VCaP (cell line): Measurements from ENCODE around the gene EGFLAM.

Experiments
- H3K27ac ChIP-seq: fragments of 450-650 bp; 2 replicates; pipeline ENCODE4 v1.5.1; 2017
- TF ChIP-seq, protein P1 (sequence below): fragments of 450-650 bp; conservative IDR thresholded peaks from 2 replicates; pipeline ENCODE4 v1.5.1; 2017; ENCODE audit warnings: mild to moderate bottlenecking, moderate library complexity

EGFLAM gene

DNA sequence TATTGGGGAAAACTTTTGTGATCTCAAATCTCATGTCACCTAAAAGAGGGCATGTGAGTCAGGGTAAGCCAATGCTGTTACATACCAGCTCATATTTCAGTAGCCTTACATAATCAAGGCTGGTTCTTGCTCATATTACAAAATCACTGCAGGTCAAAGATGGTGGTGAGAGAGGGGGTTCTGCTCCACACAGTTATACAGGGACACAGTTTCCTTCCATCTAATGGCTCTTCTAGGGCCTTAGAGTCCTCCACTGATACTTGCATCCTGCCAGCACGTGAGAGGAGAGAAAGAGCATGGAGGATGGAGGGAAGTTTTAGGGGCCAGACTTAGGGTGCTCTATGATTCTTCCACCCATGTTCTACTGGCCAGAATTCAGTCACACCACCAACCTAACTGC, 168.1 kb downstream of the EGFLAM start:
- H3K27ac ChIP-seq, result no peak overlapping the region
- TF ChIP-seq, protein P1, sequence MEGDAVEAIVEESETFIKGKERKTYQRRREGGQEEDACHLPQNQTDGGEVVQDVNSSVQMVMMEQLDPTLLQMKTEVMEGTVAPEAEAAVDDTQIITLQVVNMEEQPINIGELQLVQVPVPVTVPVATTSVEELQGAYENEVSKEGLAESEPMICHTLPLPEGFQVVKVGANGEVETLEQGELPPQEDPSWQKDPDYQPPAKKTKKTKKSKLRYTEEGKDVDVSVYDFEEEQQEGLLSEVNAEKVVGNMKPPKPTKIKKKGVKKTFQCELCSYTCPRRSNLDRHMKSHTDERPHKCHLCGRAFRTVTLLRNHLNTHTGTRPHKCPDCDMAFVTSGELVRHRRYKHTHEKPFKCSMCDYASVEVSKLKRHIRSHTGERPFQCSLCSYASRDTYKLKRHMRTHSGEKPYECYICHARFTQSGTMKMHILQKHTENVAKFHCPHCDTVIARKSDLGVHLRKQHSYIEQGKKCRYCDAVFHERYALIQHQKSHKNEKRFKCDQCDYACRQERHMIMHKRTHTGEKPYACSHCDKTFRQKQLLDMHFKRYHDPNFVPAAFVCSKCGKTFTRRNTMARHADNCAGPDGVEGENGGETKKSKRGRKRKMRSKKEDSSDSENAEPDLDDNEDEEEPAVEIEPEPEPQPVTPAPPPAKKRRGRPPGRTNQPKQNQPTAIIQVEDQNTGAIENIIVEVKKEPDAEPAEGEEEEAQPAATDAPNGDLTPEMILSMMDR, result no peak

DNA sequence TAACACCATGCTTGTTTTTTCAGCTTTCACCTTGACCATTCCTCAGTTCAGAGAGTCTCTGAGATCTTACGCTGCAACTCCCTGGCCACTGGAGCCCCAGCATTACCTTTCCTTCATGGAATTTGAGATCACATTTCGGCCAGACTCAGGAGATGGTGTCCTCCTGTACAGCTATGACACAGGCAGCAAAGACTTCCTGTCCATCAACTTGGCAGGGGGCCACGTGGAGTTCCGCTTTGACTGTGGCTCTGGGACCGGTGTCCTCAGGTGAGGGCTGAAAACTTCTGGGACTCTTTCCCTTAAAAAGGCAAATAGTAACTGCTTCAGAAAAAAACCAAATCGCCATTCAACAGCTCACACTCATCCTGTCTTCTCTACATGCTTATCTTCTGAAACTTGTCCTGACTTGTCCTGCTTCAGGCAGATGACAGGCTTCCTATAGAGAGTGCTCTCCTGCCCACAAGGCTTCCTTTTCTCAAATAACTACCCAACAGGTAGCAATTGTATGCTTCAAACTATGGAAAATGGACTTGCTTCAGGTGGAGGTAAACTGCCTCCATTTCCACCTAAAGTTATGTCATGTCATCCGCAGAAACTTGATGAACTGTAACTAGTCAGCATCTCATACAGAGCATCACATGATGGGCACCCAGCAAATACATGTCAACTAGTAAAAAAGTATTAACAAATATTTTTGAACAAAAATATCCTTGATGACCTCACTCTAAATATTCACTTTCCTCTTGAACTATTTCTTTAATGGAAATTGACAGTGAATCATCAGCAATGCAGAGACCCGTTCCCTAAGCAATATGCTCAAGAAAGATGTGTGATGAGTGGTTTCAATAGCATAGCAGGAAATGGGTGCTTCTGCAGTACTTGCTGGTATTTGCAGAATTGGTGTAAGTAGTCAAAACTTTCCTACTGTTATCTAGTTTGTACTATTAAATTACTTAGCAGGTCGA, 168.9 kb downstream of the EGFLAM start:
- TF ChIP-seq, protein P1, result no peak
- H3K27ac ChIP-seq, result no peak overlapping the region

DNA sequence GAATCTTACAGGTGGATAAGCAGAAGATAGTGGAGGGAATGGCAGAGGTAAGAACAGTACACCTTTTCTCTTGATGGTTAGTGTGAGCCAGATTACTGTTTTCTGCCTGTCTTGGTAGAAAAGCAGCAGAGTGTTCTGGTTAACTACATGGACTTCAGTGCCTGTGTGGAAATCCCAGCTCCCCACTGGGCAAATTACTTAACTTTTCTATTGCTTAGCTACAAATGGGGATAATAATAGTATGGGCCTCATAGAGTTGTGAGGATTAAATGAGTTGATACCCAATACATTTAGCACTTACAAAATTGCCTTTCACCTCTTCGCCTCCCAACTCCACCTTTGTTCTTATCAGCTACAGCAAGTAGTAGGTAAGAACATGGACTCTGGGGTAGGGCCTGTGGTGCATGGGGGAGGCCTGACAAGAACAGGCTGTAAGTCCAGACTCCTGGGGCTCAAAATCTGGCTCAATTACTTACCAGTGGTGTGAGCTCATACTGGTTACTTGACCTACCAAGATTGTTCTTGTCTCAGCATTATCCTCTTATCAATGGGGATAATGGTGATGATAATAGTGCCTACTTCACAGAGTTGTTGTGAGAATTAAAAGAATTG, 173.0 kb downstream of the EGFLAM start:
- H3K27ac ChIP-seq, result no peak overlapping the region
- TF ChIP-seq, protein P1, result no peak

DNA sequence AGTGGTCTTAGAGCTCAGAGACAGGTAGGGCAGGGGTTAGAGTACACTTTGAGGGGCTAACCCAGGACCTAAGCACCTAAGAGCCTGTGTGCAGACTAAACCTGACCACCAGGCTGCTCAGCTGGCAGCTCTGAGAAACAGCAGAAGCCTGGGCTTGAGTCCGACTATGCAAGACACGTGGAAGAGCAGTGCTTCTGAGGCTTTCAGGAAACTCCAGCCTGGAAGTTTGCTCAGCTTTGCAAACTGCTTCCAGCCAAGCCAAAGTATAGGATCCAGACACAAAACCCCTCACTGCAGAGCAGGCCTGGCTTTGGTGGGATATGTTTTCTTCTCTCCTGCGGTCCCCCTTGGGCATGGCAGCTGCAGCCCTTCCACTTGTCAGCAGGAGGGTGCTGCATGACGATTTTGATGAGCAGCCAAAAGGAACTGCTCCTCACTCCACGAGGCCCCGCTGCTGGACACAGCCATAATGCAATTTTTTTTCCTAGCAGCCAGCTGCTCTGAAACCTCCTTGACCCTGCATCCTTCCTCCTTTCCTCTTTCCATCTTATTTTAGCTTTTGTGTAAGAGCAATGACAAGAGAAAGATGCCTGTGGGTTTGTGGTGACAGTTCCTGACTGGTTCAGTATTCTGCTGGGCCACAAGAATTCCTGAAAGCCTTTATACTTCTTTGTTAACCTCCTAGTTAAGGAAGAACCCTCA, 175.0 kb downstream of the EGFLAM start:
- no peak overlapping the region for H3K27ac ChIP-seq
- TF ChIP-seq, protein P1, result no peak

DNA sequence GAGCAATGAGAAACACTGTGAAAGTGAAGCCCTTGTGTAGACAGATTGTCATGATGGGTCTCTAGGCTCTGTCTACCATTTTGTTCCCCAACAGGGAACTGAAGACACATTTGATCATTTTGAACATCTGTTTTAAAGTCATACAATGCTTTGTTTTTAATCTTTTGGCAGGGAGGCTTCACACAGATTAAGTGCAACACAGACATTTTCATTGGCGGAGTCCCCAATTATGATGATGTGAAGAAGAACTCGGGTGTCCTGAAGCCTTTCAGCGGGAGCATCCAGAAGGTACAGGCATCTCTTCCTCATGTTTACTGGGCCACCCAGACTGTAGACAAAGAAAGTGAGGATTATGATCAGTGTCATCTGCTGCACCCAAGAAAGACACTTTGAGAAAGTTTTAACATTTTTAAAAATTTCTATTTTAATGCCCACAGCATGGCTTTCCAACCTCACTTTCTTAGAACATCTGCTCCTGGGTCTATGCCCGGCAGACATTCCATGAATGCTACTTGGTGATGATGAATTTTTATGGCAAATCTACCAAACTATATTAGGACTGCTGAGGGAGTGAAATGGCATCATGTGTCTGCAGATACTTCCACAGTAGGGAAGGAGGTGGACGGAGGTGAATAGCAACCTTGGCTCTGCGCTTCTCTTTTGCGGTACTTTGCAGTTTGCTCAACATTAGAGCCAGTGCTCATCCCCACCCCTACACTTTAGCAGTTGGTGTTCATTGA, 176.8 kb downstream of the EGFLAM start:
- TF ChIP-seq, protein P1, result no peak
- no peak overlapping the region for H3K27ac ChIP-seq

DNA sequence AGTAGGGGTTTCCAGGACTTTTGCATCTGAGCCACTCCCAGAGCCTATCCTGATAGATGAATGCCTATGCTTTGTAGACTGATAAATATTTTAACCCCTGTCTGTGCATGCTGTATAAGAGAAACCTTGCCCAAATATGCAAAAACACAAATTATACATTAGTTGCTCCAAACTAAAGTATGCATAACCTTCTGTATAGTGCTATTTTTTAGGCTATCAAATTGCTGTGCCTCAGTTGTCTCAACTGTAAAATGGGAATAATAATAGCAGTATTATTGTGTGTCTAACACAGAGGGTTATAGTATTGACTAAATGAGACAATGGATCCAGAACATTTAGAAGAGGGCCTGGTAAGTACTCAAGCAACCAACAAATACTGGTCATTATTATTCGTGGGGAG, 180.4 kb downstream of the EGFLAM start:
- H3K27ac ChIP-seq, result no peak overlapping the region
- TF ChIP-seq, protein P1, result no peak
